Esophagus squamous epithelium (tissue), 4 donors: Measurements from ENCODE around the gene CACTIN.

Experiments
- POLR2A ChIP-seq, 4 donors: fragments of 450-650 bp; IDR thresholded peaks; one replicate each; pipeline ENCODE4 v1.6.1; 2017; ENCODE audit warnings: antibody characterized with exemption in 4 of 4, mild to moderate bottlenecking in 4 of 4, moderate library complexity in 3 of 4
- TF ChIP-seq, protein P1 (sequence below), 6 experiments: fragments of 450-650 bp in 4 of 6; fragments of 200-600 bp in 2 of 6; sonication (generic) in 2 of 6; IDR thresholded peaks; one replicate each; pipeline ENCODE4 v1.5.1; 2016 to 2019; ENCODE audit warnings: antibody characterized with exemption in 6 of 6, mild to moderate bottlenecking in 4 of 6, moderate library complexity in 4 of 6

DNA sequence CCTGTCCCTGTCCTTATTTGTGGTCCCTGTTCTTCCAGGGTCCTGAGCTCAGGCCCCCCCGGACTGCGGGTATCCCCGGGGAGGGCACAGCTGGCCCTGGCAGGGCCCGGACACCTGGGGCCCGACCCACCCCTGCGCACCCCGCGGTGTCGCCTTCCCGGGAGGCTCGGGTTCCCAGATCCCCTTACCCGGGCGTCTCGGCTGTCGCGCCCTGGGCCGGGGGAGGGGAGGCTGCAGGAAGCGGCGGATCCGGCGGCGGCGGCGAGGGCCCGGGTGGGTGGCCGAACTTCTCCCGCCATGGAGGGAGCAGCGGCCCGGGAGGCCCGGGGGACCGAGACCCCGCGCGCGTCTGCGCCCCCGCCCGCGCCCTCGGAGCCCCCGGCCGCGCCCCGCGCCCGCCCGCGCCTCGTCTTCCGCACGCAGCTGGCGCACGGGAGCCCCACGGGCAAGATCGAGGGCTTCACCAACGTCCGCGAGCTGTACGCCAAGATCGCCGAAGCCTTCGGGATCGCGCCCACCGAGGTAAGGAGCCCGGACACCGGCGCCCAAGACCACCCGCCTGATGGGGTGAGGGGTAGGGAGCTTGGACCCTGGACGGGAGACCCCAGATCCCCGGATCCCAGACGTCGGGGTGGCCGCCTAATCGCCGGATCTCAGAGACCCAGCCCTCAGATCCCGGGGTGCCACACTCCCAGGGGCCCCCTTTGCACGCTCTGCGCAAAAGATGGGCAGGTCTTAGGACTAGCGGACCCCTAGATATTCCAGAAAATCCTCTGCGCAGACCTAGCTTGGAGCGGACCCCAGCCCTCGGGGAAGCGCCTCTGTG, 41.1 kb downstream of the CACTIN start, which contains the start of gene GIPC3:
- TF ChIP-seq, protein P1, sequence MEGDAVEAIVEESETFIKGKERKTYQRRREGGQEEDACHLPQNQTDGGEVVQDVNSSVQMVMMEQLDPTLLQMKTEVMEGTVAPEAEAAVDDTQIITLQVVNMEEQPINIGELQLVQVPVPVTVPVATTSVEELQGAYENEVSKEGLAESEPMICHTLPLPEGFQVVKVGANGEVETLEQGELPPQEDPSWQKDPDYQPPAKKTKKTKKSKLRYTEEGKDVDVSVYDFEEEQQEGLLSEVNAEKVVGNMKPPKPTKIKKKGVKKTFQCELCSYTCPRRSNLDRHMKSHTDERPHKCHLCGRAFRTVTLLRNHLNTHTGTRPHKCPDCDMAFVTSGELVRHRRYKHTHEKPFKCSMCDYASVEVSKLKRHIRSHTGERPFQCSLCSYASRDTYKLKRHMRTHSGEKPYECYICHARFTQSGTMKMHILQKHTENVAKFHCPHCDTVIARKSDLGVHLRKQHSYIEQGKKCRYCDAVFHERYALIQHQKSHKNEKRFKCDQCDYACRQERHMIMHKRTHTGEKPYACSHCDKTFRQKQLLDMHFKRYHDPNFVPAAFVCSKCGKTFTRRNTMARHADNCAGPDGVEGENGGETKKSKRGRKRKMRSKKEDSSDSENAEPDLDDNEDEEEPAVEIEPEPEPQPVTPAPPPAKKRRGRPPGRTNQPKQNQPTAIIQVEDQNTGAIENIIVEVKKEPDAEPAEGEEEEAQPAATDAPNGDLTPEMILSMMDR (IDR thresholded peaks at IDR 0.05): no peak
- no peak for TF ChIP-seq POLR2A (IDR thresholded peaks at IDR 0.05)
